K562 (cell line): Measurements from ENCODE around the gene MCEE. TPM values are rescaled to one million over a fixed set of nuclear protein-coding genes. Genes with fewer than 3 reads are reported as not detected.

ENCODE experiments used
- ARID3B ChIP-seq: fragments of 250-450 bp; sonication (Bioruptor Pico); IDR thresholded peaks from 2 replicates; pipeline ENCODE4 v1.4.0; 2020; ENCODE audit warnings: borderline replicate concordance
- COPS2 ChIP-seq: fragments of 450-650 bp; conservative IDR thresholded peaks from 2 replicates; pipeline ENCODE4 v1.6.1; 2016; ENCODE audit warnings: mild to moderate bottlenecking, moderate library complexity
- NFE2 ChIP-seq: IDR thresholded peaks from 2 replicates; pipeline ENCODE4 v1.6.1; 2014; ENCODE audit warnings: antibody characterized with exemption, low read depth
- NR1H2 ChIP-seq: sonication (generic); formaldehyde crosslinking; IDR thresholded peaks from 2 replicates; pipeline ENCODE4 v1.4.0; 2020; ENCODE audit warnings: mild to moderate bottlenecking, missing genetic modification reagents
- PHB2 ChIP-seq: fragments of 450-650 bp; IDR thresholded peaks from 2 replicates; pipeline ENCODE4 v1.6.1; 2017; ENCODE audit warnings: low read depth
- PHF8 ChIP-seq: fragments of 200-600 bp; sonication (generic); IDR thresholded peaks from 2 replicates; pipeline ENCODE4 v1.6.1; 2012; ENCODE audit warnings: mixed run types, mild to moderate bottlenecking, inconsistent platforms, low read length, moderate library complexity, borderline replicate concordance
- RBBP5 ChIP-seq: fragments of 200-600 bp; sonication (generic); IDR thresholded peaks from 2 replicates; pipeline ENCODE4 v1.6.1; 2012; ENCODE audit warnings: borderline replicate concordance, mild to moderate bottlenecking, low read length, control low read depth, inconsistent platforms; ENCODE audit not compliant: insufficient read depth, poor library complexity, severe bottlenecking
- REST ChIP-seq, 2 experiments: fragments of 450-650 bp; formaldehyde crosslinking in 1 of 2; IDR thresholded peaks; 2 replicates each; pipeline versions ENCODE4 v1.4.0 to v1.6.1; 2014 to 2020; ENCODE audit warnings: mild to moderate bottlenecking in 2 of 2, borderline replicate concordance in 1 of 2, low read depth in 1 of 2
- TCFL5 ChIP-seq: fragments of 250-450 bp; sonication (Bioruptor Pico); conservative IDR thresholded peaks from 2 replicates; pipeline ENCODE4 v1.6.1; 2021; ENCODE audit warnings: mild to moderate bottlenecking, moderate library complexity, matching md5 sums
- ZNF644 ChIP-seq: fragments of 200-800 bp; sonication (Bioruptor generic); IDR thresholded peaks from 2 replicates; pipeline ENCODE4 v1.6.1; 2016; ENCODE audit warnings: low read depth, missing genetic modification characterization, missing compliant biosample characterization
- polyA plus RNA-seq, 8 experiments: library from polyadenylated mRNA; depleted of rRNA in 4 of 8; stranded (reverse) in 5 of 8; unstranded in 3 of 8; fragments of >200 nt; fragmentation: Nextera tagmentation in 2 of 8; fragmentation: Illumina TruSeq in 1 of 8; extraction: Ambion mirVana in 2 of 8; extraction: Trizol in 1 of 8; gene quantifications; 2 replicates each; pipeline versions ENCODE4 v1.2.1 to v1.2.3, GENCODE V29; 2011 to 2014; ENCODE audit warnings: inconsistent platforms in 1 of 8, missing spikeins in 1 of 8
- total RNA-seq, 7 experiments: library from RNA; depleted of rRNA in 6 of 7; stranded (reverse); fragments of >200 nt in 6 of 7; fragmentation: Illumina TruSeq in 2 of 7; extraction: Trizol in 2 of 7; gene quantifications; 2 replicates each; pipeline versions ENCODE4 v1.2.1 to v1.2.3, GENCODE V29; 2011 to 2021; ENCODE audit warnings: low replicate concordance in 1 of 7

MCEE gene
- total and polyA plus RNA-seq, 9 of the 15 experiments (the other 6 are each of a cell fraction or from before 2014, with no cell fraction given), result 15.6 to 49.1 (median 24.5) TPM

- no peak for TF ChIP-seq REST (IDR thresholded peaks at IDR 0.05; ENCODE audit: borderline replicate concordance)
- TF ChIP-seq REST (CRISPR knock-in tag; IDR thresholded peaks at IDR 0.05; ENCODE audit: low read depth), result no peak
- no peak for TF ChIP-seq PHB2
- no peak for TF ChIP-seq RBBP5
- TF ChIP-seq PHF8, result no peak
- no peak for TF ChIP-seq NR1H2
- TF ChIP-seq ARID3B (CRISPR knock-in tag), result no peak
- no peak for TF ChIP-seq TCFL5
- TF ChIP-seq NFE2, result no peak
- TF ChIP-seq COPS2, result no peak
- no peak for TF ChIP-seq ZNF644 (tag)
These were observed 47.4 kb downstream of the MCEE start (continued) for GRCh38 chr2:71082402-71083252.
